IPS-15b (cell line): ENCODE data around the gene PRR9.
"Not testable (repeated sequence)": the region's sequence is repeated elsewhere in the genome, so short reads cannot be mapped to it uniquely, and the experiment has no call there.

Experiments
- H3K27me3 ChIP-seq: one replicate; pipeline ENCODE4 v1.6.1; 2013; ENCODE audit warnings: low read length; ENCODE audit not compliant: control insufficient read depth, insufficient read depth
- H3K36me3 ChIP-seq: one replicate; pipeline ENCODE4 v1.6.1; 2013; ENCODE audit warnings: low read length; ENCODE audit not compliant: control insufficient read depth, insufficient read depth
- H3K4me1 ChIP-seq: one replicate; pipeline ENCODE4 v1.6.1; 2013; ENCODE audit warnings: mild to moderate bottlenecking, low read length; ENCODE audit not compliant: control insufficient read depth, insufficient read depth
- H3K4me3 ChIP-seq: one replicate; pipeline ENCODE4 v1.5.1; 2013; ENCODE audit warnings: low read depth, low read length
- H3K9ac ChIP-seq: one replicate; pipeline ENCODE4 v1.6.1; 2013; ENCODE audit warnings: low read depth, mild to moderate bottlenecking, low read length
- H3K9me3 ChIP-seq: one replicate; pipeline ENCODE4 v1.6.1; 2013; ENCODE audit warnings: mild to moderate bottlenecking, low read length; ENCODE audit not compliant: control insufficient read depth, insufficient read depth

The PRR9 gene

GRCh38 chr1:153217212-153217611, at the start of gene PRR9:
TSS of gene PRR9 (plus strand) at chr1:153217584. CDS start at chr1:153218145, 561 bp downstream.
- H3K4me3 ChIP-seq = no peak within 1 kb of the TSS
- H3K36me3 ChIP-seq = no peaks in the 10 kb centered on the region
- no peak within 1 kb of the TSS for H3K9ac ChIP-seq
- no peaks in the 10 kb centered on the region for H3K9me3 ChIP-seq
- H3K4me1 ChIP-seq = no peaks in the 10 kb centered on the region
- H3K27me3 ChIP-seq = no peaks in the 10 kb centered on the region

GRCh38 chr1:153168686-153169085, 48.7 kb upstream of the PRR9 start:
- Histone ChIP-seq H3K27me3 (no peaks in the 10 kb centered on the region), H3K36me3 (no peaks in the 10 kb centered on the region), H3K9me3 (no peaks in the 10 kb centered on the region), H3K4me1 (no peaks in the 10 kb centered on the region), H3K9ac (no peak overlapping the region), H3K4me3 (no peak overlapping the region)

- Histone ChIP-seq H3K4me3 (no peak overlapping the region), H3K27me3 (no peaks in the 10 kb centered on the region), H3K9me3 (no peaks in the 10 kb centered on the region), H3K9ac (no peak overlapping the region), H3K4me1 (no peaks in the 10 kb centered on the region), H3K36me3 (no peaks in the 10 kb centered on the region)
These were observed 42.8 kb upstream of the PRR9 start for GRCh38 chr1:153174624-153175023.

- no peaks in the 10 kb centered on the region for H3K9me3 ChIP-seq
These were observed 38.5 kb upstream of the PRR9 start for GRCh38 chr1:153178922-153179321.

GRCh38 chr1:153180556-153180955, 36.8 kb upstream of the PRR9 start:
- H3K9ac ChIP-seq = no peak overlapping the region
- H3K4me1 ChIP-seq = no peaks in the 10 kb centered on the region
- no peaks in the 10 kb centered on the region for H3K27me3 ChIP-seq
- no peak overlapping the region for H3K4me3 ChIP-seq
- H3K36me3 ChIP-seq = no peaks in the 10 kb centered on the region
- no peaks in the 10 kb centered on the region for H3K9me3 ChIP-seq

More at GRCh38 chr1:153178922-153179321, 38.5 kb upstream of the PRR9 start:
- Histone ChIP-seq H3K4me3 (no peak overlapping the region), H3K4me1 (no peaks in the 10 kb centered on the region), H3K36me3 (no peaks in the 10 kb centered on the region), H3K27me3 (no peaks in the 10 kb centered on the region), H3K9ac (no peak overlapping the region)

GRCh38 chr1:153188301-153188700, 29.1 kb upstream of the PRR9 start:
- H3K36me3 ChIP-seq, H3K9ac ChIP-seq: not testable (repeated sequence)

GRCh38 chr1:153190373-153190772, 27.0 kb upstream of the PRR9 start:
- Histone ChIP-seq H3K4me3 (no peak overlapping the region), H3K27me3 (no peaks in the 10 kb centered on the region), H3K4me1 (no peaks in the 10 kb centered on the region), H3K36me3 (no peaks in the 10 kb centered on the region), H3K9me3 (no peaks in the 10 kb centered on the region), H3K9ac (no peak overlapping the region)

More at GRCh38 chr1:153188301-153188700, 29.1 kb upstream of the PRR9 start:
- not testable (repeated sequence) for H3K4me1 ChIP-seq, H3K9me3 ChIP-seq, H3K4me3 ChIP-seq, H3K27me3 ChIP-seq

GRCh38 chr1:153192697-153193096, 24.7 kb upstream of the PRR9 start:
- Histone ChIP-seq H3K4me1 (no peaks in the 10 kb centered on the region), H3K4me3 (no peak overlapping the region), H3K27me3 (no peaks in the 10 kb centered on the region), H3K36me3 (no peaks in the 10 kb centered on the region), H3K9me3 (no peaks in the 10 kb centered on the region), H3K9ac (no peak overlapping the region)

- no peaks in the 10 kb centered on the region for H3K36me3 ChIP-seq
- no peak overlapping the region for H3K4me3 ChIP-seq
- no peaks in the 10 kb centered on the region for H3K4me1 ChIP-seq
- H3K9me3 ChIP-seq = no peaks in the 10 kb centered on the region
- H3K27me3 ChIP-seq = no peaks in the 10 kb centered on the region
- no peak overlapping the region for H3K9ac ChIP-seq
These were observed 22.9 kb upstream of the PRR9 start for GRCh38 chr1:153194331-153195050.

GRCh38 chr1:153195216-153195615, 22.2 kb upstream of the PRR9 start:
- Histone ChIP-seq H3K9ac (no peak overlapping the region), H3K27me3 (no peaks in the 10 kb centered on the region), H3K36me3 (no peaks in the 10 kb centered on the region)

GRCh38 chr1:153202006-153202405, 15.4 kb upstream of the PRR9 start:
- Histone ChIP-seq H3K4me3 (no peak overlapping the region), H3K9ac (no peak overlapping the region), H3K9me3 (no peaks in the 10 kb centered on the region), H3K27me3 (no peaks in the 10 kb centered on the region), H3K4me1 (no peaks in the 10 kb centered on the region), H3K36me3 (no peaks in the 10 kb centered on the region)

More at GRCh38 chr1:153195216-153195615, 22.2 kb upstream of the PRR9 start:
- Histone ChIP-seq H3K4me3 (no peak overlapping the region), H3K4me1 (no peaks in the 10 kb centered on the region), H3K9me3 (no peaks in the 10 kb centered on the region)

GRCh38 chr1:153203130-153203529, 14.3 kb upstream of the PRR9 start, which contains the start of gene LELP1:
TSS of gene LELP1 (plus strand) at chr1:153203430. CDS start at chr1:153204708, 1,278 bp downstream.
- no peaks in the 10 kb centered on the region for H3K36me3 ChIP-seq
- no peaks in the 10 kb centered on the region for H3K4me1 ChIP-seq
- H3K27me3 ChIP-seq = no peaks in the 10 kb centered on the region
- H3K9ac ChIP-seq = no peak within 1 kb of the TSS
- H3K9me3 ChIP-seq = no peaks in the 10 kb centered on the region
- H3K4me3 ChIP-seq = no peak within 1 kb of the TSS
